ENCODE data around the gene OSCP1. TPM values are rescaled to one million over a fixed set of nuclear protein-coding genes. Genes with fewer than 3 reads are reported as not detected.

The OSCP1 gene
- polyA plus RNA-seq, 3 donors, result 20.5 to 21.1 (median 21.1) TPM

GRCh38 chr1:36450919-36451305 lies 661 bp upstream of the OSCP1 start:
- DNase-seq (ENCODE audit: low read depth in 3 of 3, low spot score in 2 of 3), result no peak

GRCh38 chr1:36448530-36449056 lies 1.7 kb downstream of the OSCP1 start:
- no peak for DNase-seq (ENCODE audit: low read depth in 3 of 3, low spot score in 2 of 3)

DNA sequence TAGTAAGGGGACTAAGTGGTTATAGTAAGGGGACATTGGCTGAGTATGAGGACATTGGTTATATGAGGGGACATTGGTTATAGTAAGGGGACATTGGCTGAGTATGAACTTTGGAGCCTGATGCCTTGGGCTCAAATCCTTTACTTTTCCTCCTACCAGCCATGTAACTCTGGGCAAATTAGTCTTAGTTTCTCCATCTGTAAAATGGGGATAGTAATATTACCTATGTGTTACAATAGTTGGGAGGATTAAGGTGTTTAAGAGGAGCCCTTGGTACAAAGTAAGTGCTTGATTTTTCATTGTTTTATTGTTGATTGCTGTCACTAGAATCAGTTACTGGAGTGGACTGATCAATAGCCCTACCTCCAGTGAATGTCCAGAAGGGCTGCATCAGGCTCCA lies 2.8 kb downstream of the OSCP1 start:
- no peak for DNase-seq (ENCODE audit: low read depth in 3 of 3, low spot score in 2 of 3)

DNA sequence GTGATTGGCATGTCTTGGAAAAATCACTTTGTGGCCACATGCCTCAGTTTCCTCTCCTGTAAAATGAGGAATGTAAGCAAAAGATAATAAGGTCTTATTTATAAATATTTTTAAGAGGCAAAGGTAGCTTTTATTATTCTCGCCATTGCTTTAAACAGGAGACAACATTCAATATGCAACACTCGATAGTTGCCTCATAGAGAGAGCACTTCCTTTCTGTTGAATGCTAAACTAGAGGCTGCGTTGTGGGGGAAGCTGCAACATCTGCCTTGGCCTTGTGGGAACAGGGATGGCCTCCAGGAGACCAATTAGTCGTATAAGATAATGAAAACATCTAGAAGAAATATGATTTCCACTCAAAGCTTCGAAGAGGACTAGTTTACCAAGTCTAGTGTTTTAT lies 3.5 kb downstream of the OSCP1 start:
- no peak for DNase-seq (ENCODE audit: low read depth in 3 of 3, low spot score in 2 of 3)

- DNase-seq (ENCODE audit: low read depth in 3 of 3, low spot score in 2 of 3), result no peak
These were observed 4.0 kb downstream of the OSCP1 start for GRCh38 chr1:36446271-36446670.

GRCh38 chr1:36443297-36443696 lies 7.0 kb downstream of the OSCP1 start:
- DNase-seq (ENCODE audit: low read depth in 3 of 3, low spot score in 2 of 3), result no peak

DNA sequence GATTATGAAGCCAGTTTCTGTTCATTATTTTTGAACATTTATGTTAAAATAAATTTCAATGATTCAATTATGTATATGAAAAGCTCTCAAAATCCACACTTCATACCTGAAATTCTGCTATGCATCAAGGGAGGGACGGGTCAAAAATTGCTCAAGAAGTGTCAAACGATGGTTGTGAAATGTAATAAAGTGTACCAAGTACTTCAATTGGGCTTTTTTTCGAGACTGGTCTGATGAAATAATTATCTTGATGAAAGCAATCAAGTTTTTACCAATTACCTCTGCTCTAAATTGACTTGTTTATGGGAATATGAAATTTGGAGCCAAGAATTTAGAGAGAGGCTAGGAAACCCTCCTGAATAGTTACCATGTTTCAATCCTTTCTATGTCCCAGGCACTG lies 7.9 kb downstream of the OSCP1 start:
- DNase-seq (ENCODE audit: low read depth in 3 of 3, low spot score in 2 of 3), result no peak

- no peak for DNase-seq (ENCODE audit: low read depth in 3 of 3, low spot score in 2 of 3)
These were observed 9.6 kb downstream of the OSCP1 start for GRCh38 chr1:36440646-36441045.

GRCh38 chr1:36440044-36440443 lies 10.2 kb downstream of the OSCP1 start:
- no peak for DNase-seq (ENCODE audit: low read depth in 3 of 3, low spot score in 2 of 3)

GRCh38 chr1:36438715-36439114 lies 11.5 kb downstream of the OSCP1 start:
- DNase-seq (ENCODE audit: low read depth in 3 of 3, low spot score in 2 of 3), result no peak

GRCh38 chr1:36436821-36437220 lies 13.4 kb downstream of the OSCP1 start:
- no peak for DNase-seq (ENCODE audit: low read depth in 3 of 3, low spot score in 2 of 3)

- no peak for DNase-seq (ENCODE audit: low read depth in 3 of 3, low spot score in 2 of 3)
These were observed 17.1 kb downstream of the OSCP1 start for GRCh38 chr1:36433102-36433501.

- no peak for DNase-seq (ENCODE audit: low read depth in 3 of 3, low spot score in 2 of 3)
These were observed 17.6 kb downstream of the OSCP1 start for GRCh38 chr1:36432616-36433015.

DNA sequence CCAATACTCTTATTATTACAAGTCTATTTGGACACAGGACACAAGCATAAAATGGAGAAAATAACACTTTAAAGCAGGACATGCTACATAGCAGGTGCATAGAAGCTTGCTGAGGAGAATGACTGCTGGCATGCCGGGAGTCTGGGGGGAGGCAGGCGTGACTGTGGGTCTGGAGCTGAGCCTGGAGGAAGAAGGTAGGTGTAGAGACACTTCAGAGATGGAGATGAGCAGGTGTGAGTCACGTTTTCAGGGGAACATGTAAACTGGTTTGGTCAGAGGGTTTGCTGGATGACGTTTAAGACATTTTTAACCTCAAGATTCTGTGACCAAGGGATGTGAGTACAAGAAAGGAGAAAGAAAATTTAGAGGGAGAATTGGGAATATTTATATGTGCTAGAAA lies 24.5 kb downstream of the OSCP1 start:
- no peak for DNase-seq (ENCODE audit: low read depth in 3 of 3, low spot score in 2 of 3)

DNA sequence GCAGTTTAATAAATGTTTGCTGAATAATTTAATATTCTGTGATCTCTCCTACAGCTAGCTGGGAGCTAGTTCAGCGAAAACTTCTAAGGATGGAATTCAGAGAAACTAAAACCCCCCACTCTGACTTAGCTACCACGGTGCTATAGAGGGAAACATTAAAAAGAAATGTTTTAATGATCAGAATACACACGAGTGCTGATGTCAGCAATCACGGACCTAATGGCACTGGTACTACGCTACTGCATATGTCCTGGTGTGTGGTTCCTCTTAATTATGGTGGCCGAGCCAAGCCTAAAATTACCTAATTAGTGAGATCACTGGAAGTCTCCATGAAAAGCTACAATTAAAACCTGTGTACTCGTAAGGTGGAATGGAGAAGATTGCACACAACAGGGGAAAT lies 28.6 kb downstream of the OSCP1 start:
- no peak for DNase-seq (ENCODE audit: low read depth in 3 of 3, low spot score in 2 of 3)

DNA sequence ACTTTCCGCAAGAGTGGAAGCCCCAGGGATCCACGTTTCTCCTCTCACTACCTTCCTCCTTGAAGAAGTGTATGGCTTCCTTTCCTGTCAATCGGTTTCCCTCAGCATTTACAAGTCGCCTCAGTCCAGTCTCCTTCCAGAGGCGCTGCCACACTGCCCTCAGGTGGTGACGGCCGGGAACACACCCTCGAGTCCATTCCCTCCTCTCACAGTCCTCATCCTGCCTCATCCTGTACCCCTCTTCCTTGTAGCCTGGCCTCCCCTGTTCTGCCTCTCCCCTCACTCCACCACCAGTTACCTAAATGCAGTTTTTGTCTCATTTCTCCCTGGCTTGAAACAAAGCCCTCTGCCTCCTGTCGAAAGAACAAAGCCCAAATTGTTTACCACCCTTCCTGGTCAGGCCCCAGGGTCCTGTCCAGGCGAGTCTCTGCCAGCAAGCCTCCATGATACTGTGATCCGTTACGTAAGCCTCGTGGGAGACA lies 29.4 kb downstream of the OSCP1 start:
- DNase-seq (ENCODE audit: low read depth in 3 of 3, low spot score in 2 of 3), result peak; percentile 42 to 59 (median 48)

- no peak for DNase-seq (ENCODE audit: low read depth in 3 of 3, low spot score in 2 of 3)
These were observed 29.8 kb downstream of the OSCP1 start for GRCh38 chr1:36420409-36420808.

GRCh38 chr1:36419569-36419968 lies 30.7 kb downstream of the OSCP1 start:
- no peak for DNase-seq (ENCODE audit: low read depth in 3 of 3, low spot score in 2 of 3)

DNA sequence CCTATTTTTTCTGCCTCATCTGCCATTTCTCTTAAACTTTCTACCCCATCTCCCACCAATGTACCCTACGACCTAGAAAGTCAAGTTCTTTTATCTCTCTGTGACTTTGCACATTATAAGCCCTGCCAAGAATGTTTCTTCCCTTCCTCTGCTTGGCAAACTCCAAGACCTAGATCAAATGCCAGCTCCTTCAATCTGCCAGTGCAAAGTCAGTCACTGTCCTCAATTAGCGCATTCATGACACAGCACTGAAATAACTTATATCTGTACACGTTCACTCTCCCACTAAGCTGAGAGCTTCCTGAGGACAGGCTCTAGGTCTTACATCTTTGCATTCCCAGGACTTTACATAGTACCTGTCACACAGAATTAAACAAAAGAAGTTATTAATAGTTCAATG lies 31.1 kb downstream of the OSCP1 start:
- DNase-seq (ENCODE audit: low read depth in 3 of 3, low spot score in 2 of 3), result no peak

- no peak for DNase-seq (ENCODE audit: low read depth in 3 of 3, low spot score in 2 of 3)
These were observed 32.3 kb downstream of the OSCP1 start for GRCh38 chr1:36417931-36418330.

DNA sequence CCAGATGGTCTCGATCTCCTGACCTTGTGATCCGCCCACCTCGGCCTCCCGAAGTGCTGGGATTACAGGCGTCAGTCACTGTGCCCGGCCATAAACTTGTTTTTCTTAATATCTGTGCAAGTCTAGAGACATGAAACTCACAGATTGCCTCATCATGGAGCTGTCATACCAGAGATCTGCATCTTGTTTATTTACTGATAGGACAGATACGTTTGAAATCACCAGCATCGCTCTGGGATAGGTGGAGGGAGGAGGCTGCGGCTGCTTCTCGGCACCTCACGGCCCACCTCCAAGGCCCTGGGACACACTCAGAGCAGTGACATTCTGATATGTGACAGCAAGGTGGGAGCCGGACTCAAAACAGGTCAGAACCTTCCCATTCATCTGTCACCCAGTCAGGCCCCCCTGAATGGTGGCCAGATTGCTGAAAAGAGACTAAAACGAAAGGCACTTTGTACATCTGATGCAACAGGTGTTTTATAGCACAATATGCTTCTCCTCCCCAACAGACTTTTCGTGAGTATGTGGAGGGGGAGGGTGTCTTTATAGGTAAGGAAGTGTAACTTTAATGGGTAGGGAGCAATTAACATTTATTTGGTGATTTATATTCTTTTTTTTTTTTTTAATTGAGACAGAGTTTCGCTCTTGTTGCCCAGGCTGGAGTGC lies 34.5 kb downstream of the OSCP1 start:
- no peak for DNase-seq (ENCODE audit: low read depth in 3 of 3, low spot score in 2 of 3)

DNA sequence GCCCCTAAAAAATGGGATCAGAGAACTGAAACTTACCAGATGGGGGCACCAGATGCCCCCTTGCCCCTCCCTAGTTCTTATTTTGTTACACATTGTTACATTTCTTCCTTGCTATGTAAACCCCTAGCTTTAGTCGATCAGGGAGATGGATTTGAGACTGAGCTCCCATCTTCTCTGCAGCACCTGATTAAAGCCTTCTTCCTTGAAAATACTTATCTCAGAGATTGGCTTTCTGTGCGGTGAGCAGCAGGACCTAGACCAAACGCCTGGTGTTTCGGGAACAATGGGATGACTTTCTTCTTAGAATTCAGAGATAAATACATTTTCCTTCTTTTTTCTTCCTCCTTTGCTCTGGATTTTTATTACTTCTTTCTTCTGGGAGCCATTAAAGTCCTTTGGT lies 35.9 kb downstream of the OSCP1 start:
- no peak for DNase-seq (ENCODE audit: low read depth in 3 of 3, low spot score in 2 of 3)
